Activated T-cell treated with anti-CD3 and anti-CD28 coated beads, Interleukin-2, amount 50 U/mL, for 72 hours (primary cell): ENCODE data around the gene ZFYVE27. TPM values are rescaled to one million over a fixed set of nuclear protein-coding genes. Genes with fewer than 3 reads are reported as not detected.
"Not testable (repeated sequence)": the region's sequence is repeated elsewhere in the genome, so short reads cannot be mapped to it uniquely, and the experiment has no call there.

Source experiments
- ATAC-seq, 2 donors: fragments of 150-1000 bp; cut with Tn5 transposase; replicated peaks in 1 of 2; 2 replicates each; pipeline ENCODE4 v1.10.0; 2021; ENCODE audit warnings: moderate library complexity in 2 of 2, mild to moderate bottlenecking in 1 of 2
- DNase-seq, 2 donors: peaks; one replicate each; pipeline ENCODE4 v3.0.0; 2021 to 2022; ENCODE audit warnings: mixed read lengths in 1 of 2
- H3K27ac Mint-ChIP-seq: one replicate; pipeline ENCODE4 v1.8.0; 2022; ENCODE audit warnings: mild to moderate bottlenecking, moderate library complexity, mixed read lengths
- H3K27me3 Mint-ChIP-seq: one replicate; pipeline ENCODE4 v1.8.0; 2022; ENCODE audit warnings: low read depth, mixed read lengths
- H3K36me3 Mint-ChIP-seq, 2 donors: one replicate each; pipeline ENCODE4 v1.8.0; 2022; ENCODE audit warnings: mixed read lengths in 2 of 2, mild to moderate bottlenecking in 1 of 2; ENCODE audit not compliant: insufficient read depth in 2 of 2
- H3K4me1 Mint-ChIP-seq: one replicate; pipeline ENCODE4 v1.8.0; 2022; ENCODE audit warnings: low read depth, mixed read lengths
- H3K4me3 Mint-ChIP-seq, 2 donors: one replicate each; pipeline ENCODE4 v1.8.0; 2022; ENCODE audit warnings: mild to moderate bottlenecking in 2 of 2, mixed read lengths in 2 of 2, moderate library complexity in 2 of 2
- H3K9me3 Mint-ChIP-seq, 2 donors: one replicate each; pipeline ENCODE4 v1.8.0; 2022; ENCODE audit warnings: mixed read lengths in 2 of 2
- total RNA-seq, 2 donors: library from RNA; stranded (reverse); gene quantifications; one replicate each; pipeline ENCODE4 v1.2.3, GENCODE V29; 2022

The ZFYVE27 gene
- total RNA-seq = 10 to 100 TPM; 33.7 to 40.0 TPM

GRCh38 chr10:97736902-97737769 is at the start of gene ZFYVE27:
Gene ZFYVE27 (plus strand): TSS chr10:97737128. CDS start chr10:97738478, 1,350 bp downstream.
- Mint-ChIP-seq H3K4me3 (peak within 1 kb of the TSS; percentile 94 to 99), H3K9me3 (peaks cover 0 to 8% of the 10 kb centered on the region in 2 donors), H3K36me3 (peaks cover 17 to 18% of the 10 kb centered on the region in 2 donors), H3K27ac (peak within 1 kb of the TSS; percentile 96), H3K27me3 (no peaks in the 10 kb centered on the region), H3K4me1 (peaks cover 52% of the 10 kb centered on the region)
- DNase-seq (peak; percentile 98 to 99), ATAC-seq (peak; percentile 88 to 89)

GRCh38 chr10:97687785-97688781 is 48.8 kb upstream of the ZFYVE27 start:
- peak overlapping the region; percentile 76 to 82 for H3K4me3 Mint-ChIP-seq
- no peaks in the 10 kb centered on the region for H3K9me3 Mint-ChIP-seq
- ATAC-seq (no peak), DNase-seq (no peak)
- peaks cover 16% of the 10 kb centered on the region for H3K4me1 Mint-ChIP-seq
- no peaks in the 10 kb centered on the region for H3K36me3 Mint-ChIP-seq
- H3K27ac Mint-ChIP-seq = no peak overlapping the region
- H3K27me3 Mint-ChIP-seq = no peaks in the 10 kb centered on the region

GRCh38 chr10:97689559-97690020 is 47.3 kb upstream of the ZFYVE27 start:
- no peaks in the 10 kb centered on the region for H3K27me3 Mint-ChIP-seq
- H3K36me3 Mint-ChIP-seq = no peaks in the 10 kb centered on the region
- H3K27ac Mint-ChIP-seq = no peak overlapping the region
- DNase-seq (no peak), ATAC-seq (no peak)
- peaks cover 16% of the 10 kb centered on the region for H3K4me1 Mint-ChIP-seq
- H3K9me3 Mint-ChIP-seq = no peaks in the 10 kb centered on the region
- H3K4me3 Mint-ChIP-seq = no peak overlapping the region

GRCh38 chr10:97690133-97690532 is 46.8 kb upstream of the ZFYVE27 start:
- ATAC-seq = no peak
- Mint-ChIP-seq H3K9me3 (no peaks in the 10 kb centered on the region), H3K27me3 (no peaks in the 10 kb centered on the region), H3K27ac (no peak overlapping the region), H3K4me1 (peaks cover 14% of the 10 kb centered on the region), H3K36me3 (no peaks in the 10 kb centered on the region), H3K4me3 (no peak overlapping the region)
- no peak for DNase-seq

- not testable (repeated sequence) for H3K4me3 Mint-ChIP-seq, ATAC-seq, H3K27ac Mint-ChIP-seq, H3K27me3 Mint-ChIP-seq, DNase-seq, H3K36me3 Mint-ChIP-seq, H3K4me1 Mint-ChIP-seq, H3K9me3 Mint-ChIP-seq
These were observed 38.8 kb upstream of the ZFYVE27 start for GRCh38 chr10:97698072-97698655.

GRCh38 chr10:97701438-97702069 is 35.4 kb upstream of the ZFYVE27 start:
- DNase-seq (peak; percentile 59 to 61), ATAC-seq (peak; percentile 94 to 95)
- H3K4me1 Mint-ChIP-seq = peaks cover 5% of the 10 kb centered on the region

GRCh38 chr10:97703398-97704067 is 33.4 kb upstream of the ZFYVE27 start:
- ATAC-seq (no peak), DNase-seq (no peak)
- H3K36me3 Mint-ChIP-seq = no peaks in the 10 kb centered on the region
- H3K27ac Mint-ChIP-seq = no peak overlapping the region
- peaks cover 5% of the 10 kb centered on the region for H3K4me1 Mint-ChIP-seq
- no peaks in the 10 kb centered on the region for H3K9me3 Mint-ChIP-seq
- H3K27me3 Mint-ChIP-seq = no peaks in the 10 kb centered on the region
- H3K4me3 Mint-ChIP-seq = no peak overlapping the region

More at GRCh38 chr10:97701438-97702069, 35.4 kb upstream of the ZFYVE27 start:
- Mint-ChIP-seq H3K27ac (no peak overlapping the region), H3K4me3 (no peak overlapping the region), H3K27me3 (no peaks in the 10 kb centered on the region), H3K36me3 (no peaks in the 10 kb centered on the region), H3K9me3 (no peaks in the 10 kb centered on the region)

- Mint-ChIP-seq H3K4me3 (no peak overlapping the region), H3K27ac (no peak overlapping the region), H3K36me3 (no peaks in the 10 kb centered on the region), H3K9me3 (no peaks in the 10 kb centered on the region), H3K27me3 (peaks cover 7% of the 10 kb centered on the region), H3K4me1 (peaks cover 5% of the 10 kb centered on the region)
- no peak for DNase-seq
- ATAC-seq = no peak
These were observed 32.6 kb upstream of the ZFYVE27 start for GRCh38 chr10:97704341-97704740.

- Mint-ChIP-seq H3K4me1 (peaks cover 5% of the 10 kb centered on the region), H3K9me3 (no peaks in the 10 kb centered on the region), H3K27me3 (peaks cover 8% of the 10 kb centered on the region), H3K4me3 (no peak overlapping the region), H3K36me3 (no peaks in the 10 kb centered on the region), H3K27ac (no peak overlapping the region)
- DNase-seq (no peak), ATAC-seq (no peak)
These were observed 31.8 kb upstream of the ZFYVE27 start for GRCh38 chr10:97705006-97705670.

- Mint-ChIP-seq H3K4me1 (no peaks in the 10 kb centered on the region), H3K27ac (no peak overlapping the region), H3K4me3 (no peak overlapping the region), H3K9me3 (no peaks in the 10 kb centered on the region), H3K36me3 (no peaks in the 10 kb centered on the region), H3K27me3 (peaks cover 16% of the 10 kb centered on the region)
- ATAC-seq = no peak
- DNase-seq = no peak
These were observed 29.6 kb upstream of the ZFYVE27 start for GRCh38 chr10:97707134-97707861.

- Mint-ChIP-seq H3K27me3 (peaks cover 24% of the 10 kb centered on the region), H3K27ac (no peak overlapping the region), H3K36me3 (no peaks in the 10 kb centered on the region)
These were observed 28.8 kb upstream of the ZFYVE27 start for GRCh38 chr10:97708167-97708566.

More at GRCh38 chr10:97708167-97708566, 28.8 kb upstream of the ZFYVE27 start:
- no peak for DNase-seq
- Mint-ChIP-seq H3K9me3 (no peaks in the 10 kb centered on the region), H3K4me3 (no peak overlapping the region), H3K4me1 (peaks cover 5% of the 10 kb centered on the region)
- no peak for ATAC-seq
